Central memory CD8-positive, alpha-beta T cell (primary cell): ENCODE results near the gene HOXA3.
A peak's percentile ranks its signal among the peaks of the same experiment; 100 is the strongest.

ENCODE experiments used
- ATAC-seq: fragments of 150-1000 bp; cut with Tn5 transposase; replicated peaks from 2 replicates; pipeline ENCODE4 v1.10.0; 2022; ENCODE audit warnings: mild to moderate bottlenecking, moderate FRiP score, moderate number of reproducible peaks; ENCODE audit not compliant: poor library complexity, severe bottlenecking; ENCODE audit errors: extremely low read depth
- DNase-seq, 2 donors: peaks; one replicate each; pipeline ENCODE4 v3.0.0; 2021; ENCODE audit warnings: low spot score in 2 of 2
- H3K27ac Mint-ChIP-seq: one replicate; pipeline ENCODE4 v1.8.0; 2022; ENCODE audit warnings: low read depth, mild to moderate bottlenecking, moderate library complexity, mixed read lengths
- H3K27me3 Mint-ChIP-seq: one replicate; pipeline ENCODE4 v1.8.0; 2022; ENCODE audit warnings: mixed read lengths
- H3K36me3 Mint-ChIP-seq: one replicate; pipeline ENCODE4 v1.8.0; 2022; ENCODE audit warnings: mild to moderate bottlenecking, moderate library complexity, mixed read lengths; ENCODE audit not compliant: insufficient read depth
- H3K4me1 Mint-ChIP-seq: one replicate; pipeline ENCODE4 v1.8.0; 2022; ENCODE audit warnings: mixed read lengths
- H3K4me3 Mint-ChIP-seq: one replicate; pipeline ENCODE4 v1.8.0; 2022; ENCODE audit warnings: mild to moderate bottlenecking, moderate library complexity, mixed read lengths
- H3K9me3 Mint-ChIP-seq: one replicate; pipeline ENCODE4 v1.8.0; 2022; ENCODE audit warnings: mixed read lengths

HOXA3 gene

GRCh38 chr7:27185854-27186667, 33.7 kb upstream of the HOXA3 start:
- no peak for DNase-seq
- peak overlapping the region; percentile 79 for H3K27ac Mint-ChIP-seq

GRCh38 chr7:27185013-27185853, 32.9 kb upstream of the HOXA3 start, which contains the start of gene HOXA11:
Gene HOXA11, minus strand, starts transcription at chr7:27185232. Its CDS starts 88 bp downstream, at chr7:27185144.
- H3K4me3 Mint-ChIP-seq, result peak within 1 kb of the TSS; percentile 71
- peaks cover 26% of the 10 kb centered on the region for H3K36me3 Mint-ChIP-seq
- ATAC-seq, result no peak
- H3K27me3 Mint-ChIP-seq, result peaks cover 94% of the 10 kb centered on the region
- peaks cover 52% of the 10 kb centered on the region for H3K4me1 Mint-ChIP-seq
- no peaks in the 10 kb centered on the region for H3K9me3 Mint-ChIP-seq
- peak within 1 kb of the TSS; percentile 79 for H3K27ac Mint-ChIP-seq
- no peak for DNase-seq

More at GRCh38 chr7:27185854-27186667, 33.7 kb upstream of the HOXA3 start:
- Mint-ChIP-seq H3K4me1 (peaks cover 49% of the 10 kb centered on the region), H3K36me3 (peaks cover 26% of the 10 kb centered on the region), H3K9me3 (no peaks in the 10 kb centered on the region), H3K27me3 (peaks cover 94% of the 10 kb centered on the region), H3K4me3 (peak overlapping the region; percentile 71)
- ATAC-seq, result no peak

- peaks cover 26% of the 10 kb centered on the region for H3K36me3 Mint-ChIP-seq
- DNase-seq, result no peak
- peaks cover 55% of the 10 kb centered on the region for H3K4me1 Mint-ChIP-seq
- no peaks in the 10 kb centered on the region for H3K9me3 Mint-ChIP-seq
- peaks cover 94% of the 10 kb centered on the region for H3K27me3 Mint-ChIP-seq
- no peak for ATAC-seq
- H3K27ac Mint-ChIP-seq, result peak overlapping the region; percentile 59
- peak overlapping the region; percentile 71 for H3K4me3 Mint-ChIP-seq
Measured at GRCh38 chr7:27184337-27185012, 32.1 kb upstream of the HOXA3 start.

GRCh38 chr7:27183682-27184336, 31.4 kb upstream of the HOXA3 start:
- no peak overlapping the region for H3K27ac Mint-ChIP-seq
- ATAC-seq (no peak), DNase-seq (no peak)
- H3K4me3 Mint-ChIP-seq, result peak overlapping the region; percentile 71
- H3K9me3 Mint-ChIP-seq, result no peaks in the 10 kb centered on the region
- H3K27me3 Mint-ChIP-seq, result peaks cover 94% of the 10 kb centered on the region
- H3K36me3 Mint-ChIP-seq, result peaks cover 27% of the 10 kb centered on the region
- H3K4me1 Mint-ChIP-seq, result peaks cover 49% of the 10 kb centered on the region

GRCh38 chr7:27182861-27183681, 30.7 kb upstream of the HOXA3 start:
- Mint-ChIP-seq H3K36me3 (peaks cover 22% of the 10 kb centered on the region), H3K27ac (no peak overlapping the region), H3K4me1 (peaks cover 41% of the 10 kb centered on the region), H3K9me3 (no peaks in the 10 kb centered on the region), H3K4me3 (peak overlapping the region; percentile 28), H3K27me3 (peaks cover 90% of the 10 kb centered on the region)
- ATAC-seq (no peak), DNase-seq (no peak)

GRCh38 chr7:27182285-27182841, 30.0 kb upstream of the HOXA3 start:
- Mint-ChIP-seq H3K9me3 (no peaks in the 10 kb centered on the region), H3K27ac (no peak overlapping the region), H3K4me1 (peaks cover 34% of the 10 kb centered on the region), H3K27me3 (peaks cover 90% of the 10 kb centered on the region), H3K36me3 (peaks cover 19% of the 10 kb centered on the region), H3K4me3 (peak overlapping the region; percentile 28)
- DNase-seq (no peak), ATAC-seq (no peak)

GRCh38 chr7:27181795-27182275, 29.5 kb upstream of the HOXA3 start:
- peaks cover 19% of the 10 kb centered on the region for H3K36me3 Mint-ChIP-seq
- DNase-seq (no peak), ATAC-seq (no peak)
- peaks cover 31% of the 10 kb centered on the region for H3K4me1 Mint-ChIP-seq
- no peak overlapping the region for H3K4me3 Mint-ChIP-seq
- no peak overlapping the region for H3K27ac Mint-ChIP-seq
- peaks cover 87% of the 10 kb centered on the region for H3K27me3 Mint-ChIP-seq
- H3K9me3 Mint-ChIP-seq, result no peaks in the 10 kb centered on the region

GRCh38 chr7:27180431-27181420, 28.3 kb upstream of the HOXA3 start:
- H3K4me1 Mint-ChIP-seq, result peaks cover 24% of the 10 kb centered on the region
- DNase-seq, result no peak
- H3K9me3 Mint-ChIP-seq, result no peaks in the 10 kb centered on the region
- ATAC-seq, result no peak
- H3K4me3 Mint-ChIP-seq, result no peak overlapping the region
- H3K27ac Mint-ChIP-seq, result no peak overlapping the region
- H3K36me3 Mint-ChIP-seq, result peaks cover 16% of the 10 kb centered on the region
- peaks cover 81% of the 10 kb centered on the region for H3K27me3 Mint-ChIP-seq

GRCh38 chr7:27179503-27180430, 27.4 kb upstream of the HOXA3 start:
- Mint-ChIP-seq H3K4me3 (no peak overlapping the region), H3K9me3 (no peaks in the 10 kb centered on the region), H3K36me3 (peaks cover 10% of the 10 kb centered on the region), H3K27me3 (peaks cover 81% of the 10 kb centered on the region), H3K27ac (peak overlapping the region; percentile 16), H3K4me1 (peaks cover 15% of the 10 kb centered on the region)
- no peak for DNase-seq
- peak; percentile 58 for ATAC-seq

- ATAC-seq (no peak), DNase-seq (no peak)
- Mint-ChIP-seq H3K27ac (no peak overlapping the region), H3K27me3 (peaks cover 80% of the 10 kb centered on the region), H3K4me1 (peaks cover 11% of the 10 kb centered on the region), H3K9me3 (no peaks in the 10 kb centered on the region), H3K4me3 (no peak overlapping the region), H3K36me3 (peaks cover 8% of the 10 kb centered on the region)
Measured at GRCh38 chr7:27179030-27179429, 26.6 kb upstream of the HOXA3 start.
